IMR-90 (cell line): ENCODE data around the gene P2RY2. TPM values are rescaled to one million over a fixed set of nuclear protein-coding genes. Genes with fewer than 3 reads are reported as not detected.

Experiments
- ATAC-seq: fragments of 200-7000 bp; cut with Tn5 transposase; 2 replicates; pipeline ENCODE4 v1.9.1; 2020; ENCODE audit warnings: low read depth, mild to moderate bottlenecking, moderate library complexity
- BruUV-seq: library from RNA; stranded (reverse); fragments of 400-500 nt; replicated peaks from 2 replicates; lab custom pipeline; 2021; lab: Mats Ljungman, UMichigan
- CTCF ChIA-PET: fragments of 300-600 bp; formaldehyde crosslinking; extraction: SDS; loops from one replicate; lab custom pipeline; 2021; ENCODE audit warnings: antibody characterized with exemption; lab: Yijun Ruan, JAX
- POLR2A ChIA-PET: fragments of 300-600 bp; sonication (Branson Sonifier 250); formaldehyde crosslinking; loops from one replicate; lab custom pipeline; 2022; ENCODE audit warnings: antibody characterized with exemption; ENCODE audit not compliant: unreplicated experiment; lab: Charles Lee
- DNase-seq: peaks from one replicate; pipeline ENCODE4 v3.0.0; 2013
- H2AFZ ChIP-seq: replicated peaks from 2 replicates; pipeline ENCODE3; 2013; ENCODE audit warnings: low read length, mild to moderate bottlenecking; ENCODE audit not compliant: poor library complexity
- H2AK5ac ChIP-seq: 2 replicates; pipeline ENCODE4 v1.6.1; 2013; ENCODE audit warnings: low read depth, low read length, inconsistent platforms
- H2AK9ac ChIP-seq: replicated peaks from 2 replicates; pipeline ENCODE3; 2013; ENCODE audit warnings: mild to moderate bottlenecking, low read depth, low read length, moderate library complexity; ENCODE audit not compliant: poor library complexity
- H2BK120ac ChIP-seq: 2 replicates; pipeline ENCODE4 v1.6.1; 2013; ENCODE audit warnings: low read depth, low read length, inconsistent platforms
- H2BK15ac ChIP-seq: 3 replicates; pipeline ENCODE4 v1.6.1; 2013; ENCODE audit warnings: low read depth, low read length, inconsistent platforms
- H2BK20ac ChIP-seq: 2 replicates; pipeline ENCODE4 v1.6.1; 2013; ENCODE audit warnings: low read depth, mild to moderate bottlenecking, inconsistent platforms, low read length, moderate library complexity
- H2BK5ac ChIP-seq: 2 replicates; pipeline ENCODE4 v1.6.1; 2013; ENCODE audit warnings: mild to moderate bottlenecking, low read depth, low read length, inconsistent platforms; ENCODE audit not compliant: poor library complexity, severe bottlenecking
- H3K14ac ChIP-seq: replicated peaks from 2 replicates; pipeline ENCODE4 v1.6.1; 2013; ENCODE audit warnings: low read depth, low read length, inconsistent platforms
- H3K18ac ChIP-seq: 2 replicates; pipeline ENCODE4 v1.6.1; 2013; ENCODE audit warnings: low read depth, low read length, control low read depth
- H3K23ac ChIP-seq: 2 replicates; pipeline ENCODE4 v1.6.1; 2013; ENCODE audit warnings: low read depth, low read length, inconsistent platforms
- H3K27ac ChIP-seq: 2 replicates; pipeline ENCODE4 v1.5.1; 2013; ENCODE audit warnings: mild to moderate bottlenecking, control low read depth, low read length; ENCODE audit not compliant: insufficient read depth
- H3K27me3 ChIP-seq: 2 replicates; pipeline ENCODE4 v1.6.1; 2013; ENCODE audit warnings: low read length; ENCODE audit not compliant: control insufficient read depth, insufficient read depth
- H3K36me3 ChIP-seq: 2 replicates; pipeline ENCODE4 v1.6.1; 2013; ENCODE audit warnings: low read length, mixed read lengths; ENCODE audit not compliant: control insufficient read depth, insufficient read depth
- H3K4ac ChIP-seq: 2 replicates; pipeline ENCODE4 v1.6.1; 2013; ENCODE audit warnings: low read depth, low read length, inconsistent platforms
- H3K4me1 ChIP-seq: 2 replicates; pipeline ENCODE4 v1.6.1; 2013; ENCODE audit warnings: low read length, mixed read lengths; ENCODE audit not compliant: control insufficient read depth, insufficient read depth
- H3K4me2 ChIP-seq: 2 replicates; pipeline ENCODE4 v1.6.1; 2013; ENCODE audit warnings: low read depth, mild to moderate bottlenecking, control low read depth, low read length, moderate library complexity
- H3K4me3 ChIP-seq: 2 replicates; pipeline ENCODE4 v1.5.1; 2013; ENCODE audit warnings: low read depth, mild to moderate bottlenecking, control low read depth, low read length, moderate library complexity; ENCODE audit not compliant: insufficient read depth
- H3K56ac ChIP-seq: 2 replicates; pipeline ENCODE4 v1.6.1; 2013; ENCODE audit warnings: low read length, inconsistent platforms; ENCODE audit not compliant: insufficient read depth; ENCODE audit errors: extremely low read depth
- H3K79me1 ChIP-seq, 2 experiments: 2 replicates each; pipeline ENCODE4 v1.6.1; 2013; ENCODE audit warnings: low read length in 2 of 2, inconsistent platforms in 1 of 2, low read depth in 1 of 2
- H3K9ac ChIP-seq: 2 replicates; pipeline ENCODE4 v1.6.1; 2013; ENCODE audit warnings: low read depth, low read length, control low read depth
- H3K9me1 ChIP-seq: 2 replicates; pipeline ENCODE4 v1.6.1; 2013; ENCODE audit warnings: low read length, inconsistent platforms; ENCODE audit not compliant: insufficient read depth
- H3K9me3 ChIP-seq: 2 replicates; pipeline ENCODE4 v1.6.1; 2013; ENCODE audit warnings: low read length; ENCODE audit not compliant: control insufficient read depth, insufficient read depth
- H4K20me1 ChIP-seq: 2 replicates; pipeline ENCODE4 v1.6.1; 2013; ENCODE audit warnings: low read length, inconsistent platforms; ENCODE audit not compliant: insufficient read depth
- H4K5ac ChIP-seq: 2 replicates; pipeline ENCODE4 v1.6.1; 2013; ENCODE audit warnings: mild to moderate bottlenecking, low read depth, low read length, control low read depth
- H4K8ac ChIP-seq, 2 experiments: 2 replicates each; pipeline ENCODE4 v1.6.1; 2013; ENCODE audit warnings: low read depth in 2 of 2, low read length in 2 of 2, control low read depth in 1 of 2, inconsistent platforms in 1 of 2
- H4K91ac ChIP-seq: 2 replicates; pipeline ENCODE4 v1.6.1; 2013; ENCODE audit warnings: low read depth, low read length, inconsistent platforms; ENCODE audit not compliant: insufficient read depth
- CTCF ChIP-seq: conservative IDR thresholded peaks from 2 replicates; pipeline ENCODE4 v1.5.1; 2012; ENCODE audit warnings: mild to moderate bottlenecking, low read depth, low read length, improper control_type of control experiment
- MAZ ChIP-seq: IDR thresholded peaks from 2 replicates; pipeline ENCODE4 v1.6.1; 2012; ENCODE audit warnings: low read depth, mild to moderate bottlenecking, low read length, improper control_type of control experiment, moderate library complexity, borderline replicate concordance
- NFE2L2 ChIP-seq: fragments of 150-350 bp; IDR thresholded peaks from 2 replicates; pipeline ENCODE4 v1.6.1; 2016; ENCODE audit warnings: low read depth, mild to moderate bottlenecking, low read length
- RAD21 ChIP-seq: IDR thresholded peaks from 2 replicates; pipeline ENCODE4 v1.6.1; 2012; ENCODE audit warnings: low read length, improper control_type of control experiment
- RCOR1 ChIP-seq: IDR thresholded peaks from 2 replicates; pipeline ENCODE4 v1.6.1; 2012; ENCODE audit warnings: mild to moderate bottlenecking, low read length, improper control_type of control experiment; ENCODE audit not compliant: insufficient replicate concordance
- SMC3 ChIP-seq: fragments of 150-350 bp; IDR thresholded peaks from 2 replicates; pipeline ENCODE4 v1.6.1; 2016; ENCODE audit warnings: low read depth, mild to moderate bottlenecking, antibody characterized with exemption, low read length, moderate library complexity
- USF2 ChIP-seq: fragments of 150-350 bp; IDR thresholded peaks from 2 replicates; pipeline ENCODE4 v1.6.1; 2017; ENCODE audit warnings: mild to moderate bottlenecking, antibody characterized with exemption, low read length, low read depth
- WGBS, 2 experiments: methylation state at CpG; one replicate each; pipeline versions ENCODE4 v1.1.5 to v1.1.7; 2013; ENCODE audit warnings: missing lambda C conversion rate in 2 of 2; ENCODE audit not compliant: insufficient read length in 1 of 2; ENCODE audit errors: extremely low coverage in 2 of 2; 5-methylcytosine and 5-hydroxymethylcytosine counted together
- dilution Hi-C: fragments of 300-500 bp; cut with HindIII; formaldehyde crosslinking; loops from one replicate; pipeline ENCODE4 v1.14.3; 2018; ENCODE audit warnings: low sequenced_read_pairs; ENCODE audit not compliant: unreplicated experiment
- in situ Hi-C: fragments of 300-500 bp; cut with MboI; formaldehyde crosslinking; loops from 3 replicates; pipeline ENCODE4 v1.14.3; 2019; ENCODE audit warnings: low sequenced_read_pairs, inconsistent platforms, mixed read lengths
- intact Hi-C: fragments of 100-400 bp; cut with micrococcal nuclease; formaldehyde crosslinking; loops from 2 replicates; pipeline ENCODE4 v1.10.0; 2022
- polyA plus RNA-seq, 3 experiments: library from polyadenylated mRNA; depleted of rRNA; stranded (reverse); fragments of >200 nt; gene quantifications; 2 replicates each; pipeline ENCODE4 v1.2.3, GENCODE V29; 2012; ENCODE audit warnings: low replicate concordance in 1 of 3
- total RNA-seq: library from RNA; depleted of rRNA; stranded (reverse); fragments of >200 nt; gene quantifications from 2 replicates; pipeline ENCODE4 v1.2.3, GENCODE V29; 2012

Gene P2RY2
- total and polyA plus RNA-seq, 2 of the 4 experiments (the other 2 are of a cell fraction) = not detected

- TF ChIP-seq USF2 = no peak
- no peak for TF ChIP-seq RAD21
Measured at GRCh38 chr11:73221996-73222395, 3.9 kb downstream of the P2RY2 start (continued).

- no peak overlapping the region for H2BK20ac ChIP-seq
- H3K18ac ChIP-seq = no peak overlapping the region
- POLR2A ChIA-PET = no interaction called here
- DNase-seq = no peak
- H2AFZ ChIP-seq = no peak overlapping the region
- H3K27ac ChIP-seq = no peak overlapping the region
- H3K23ac ChIP-seq = no peak overlapping the region
- no peak overlapping the region for H3K9ac ChIP-seq
- CTCF ChIA-PET = no interaction called here
- 52% methylated on average over 2 of the region's 10 CpGs; no CpG with 5 or more reads in 1 of the 2 experiments for WGBS, 2 experiments
- no peak overlapping the region for H4K5ac ChIP-seq
- no peaks in the 10 kb centered on the region; the same call in 1 of the 2 replicates for H3K9me1 ChIP-seq
- no TSS peak for BruUV-seq
- dilution Hi-C loops (no loop called here), intact Hi-C loops (no loop called here), in situ Hi-C loops (no loop called here)
- no peak overlapping the region for H2BK5ac ChIP-seq
- no peaks in the 10 kb centered on the region for H3K9me3 ChIP-seq
- no peak for ATAC-seq
- H2BK15ac ChIP-seq = no peak overlapping the region
- TF ChIP-seq MAZ = no peak
- TF ChIP-seq CTCF = no peak
- no peak for TF ChIP-seq RCOR1
- no peak for TF ChIP-seq SMC3
- TF ChIP-seq NFE2L2 = no peak
- no peak overlapping the region for H3K4me2 ChIP-seq
- peaks cover 71% of the 10 kb centered on the region for H3K27me3 ChIP-seq
- no peak overlapping the region for H2AK9ac ChIP-seq
- H3K14ac ChIP-seq = no peak overlapping the region
- peaks cover 1% of the 10 kb centered on the region; the same call in 1 of the 2 replicates for H3K4me1 ChIP-seq
- no peaks in the 10 kb centered on the region for H3K36me3 ChIP-seq
- no peak overlapping the region for H4K91ac ChIP-seq
- H2AK5ac ChIP-seq = no peak overlapping the region
- H4K8ac ChIP-seq = no peak overlapping the region
- H3K4me3 ChIP-seq = no peak overlapping the region
- H3K56ac ChIP-seq = no peak overlapping the region
- H2BK120ac ChIP-seq = no peak overlapping the region
- no peaks in the 10 kb centered on the region for H3K79me1 ChIP-seq
- no peaks in the 10 kb centered on the region for H4K20me1 ChIP-seq
- no peak overlapping the region for H3K4ac ChIP-seq
Measured at GRCh38 chr11:73223998-73224730, 6.1 kb downstream of the P2RY2 start.
